ACHN (cell line): Measurements from ENCODE around the gene TRH.
"Not testable (repeated sequence)": the region's sequence is repeated elsewhere in the genome, so short reads cannot be mapped to it uniquely, and the experiment has no call there.

Source experiments
- DNase-seq: peaks from one replicate; pipeline ENCODE4 v3.0.0-alpha.2; 2015
- in situ Hi-C: cut with HindIII; loops from 2 replicates; pipeline ENCODE4 v1.10.0; 2017; ENCODE audit warnings: low sequenced_read_pairs, low pct_ligation_motif_present, low pct_unique_long_range_greater_than_20kb

Gene TRH

GRCh38 chr3:129992781-129993180, 18.3 kb downstream of the TRH start:
- in situ Hi-C loops: no loop called here
- DNase-seq: no peak

- DNase-seq: no peak
- in situ Hi-C loops: no loop called here
Observed at GRCh38 chr3:129994883-129995559, 20.5 kb downstream of the TRH start.

- DNase-seq: no peak
- in situ Hi-C loops: no loop called here
Observed at GRCh38 chr3:129996073-129996472, 21.6 kb downstream of the TRH start.

- in situ Hi-C loops, DNase-seq: not testable (repeated sequence)
Observed at GRCh38 chr3:129999176-129999575, 24.7 kb downstream of the TRH start.

- peak; percentile 31 for DNase-seq
- in situ Hi-C loops: not testable (repeated sequence)
Observed at GRCh38 chr3:130002666-130003598, 28.4 kb downstream of the TRH start.

GRCh38 chr3:130010556-130010955, 36.0 kb downstream of the TRH start:
- in situ Hi-C loops: no loop called here
- DNase-seq: no peak

- in situ Hi-C loops, DNase-seq: not testable (repeated sequence)
Observed at GRCh38 chr3:130012108-130012507, 37.6 kb downstream of the TRH start.

GRCh38 chr3:130013246-130013645, 38.7 kb downstream of the TRH start:
- in situ Hi-C loops, DNase-seq: not testable (repeated sequence)

GRCh38 chr3:130014526-130014925, 40.0 kb downstream of the TRH start:
- no peak for DNase-seq
- in situ Hi-C loops: no loop called here

GRCh38 chr3:130017661-130018060, 43.1 kb downstream of the TRH start:
- in situ Hi-C loops, DNase-seq: not testable (repeated sequence)

- in situ Hi-C loops, DNase-seq: not testable (repeated sequence)
Observed at GRCh38 chr3:130026146-130026829, 51.8 kb downstream of the TRH start.

- DNase-seq, in situ Hi-C loops: not testable (repeated sequence)
Observed at GRCh38 chr3:130027437-130027836, 52.9 kb downstream of the TRH start.
